Brain pericyte (primary cell): Measurements from ENCODE around the gene GNAO1.

Experiments
- DNase-seq: peaks from one replicate; pipeline ENCODE4 v3.0.0-alpha.2; 2012; ENCODE audit warnings: low read depth, low spot score

GNAO1 gene

DNA sequence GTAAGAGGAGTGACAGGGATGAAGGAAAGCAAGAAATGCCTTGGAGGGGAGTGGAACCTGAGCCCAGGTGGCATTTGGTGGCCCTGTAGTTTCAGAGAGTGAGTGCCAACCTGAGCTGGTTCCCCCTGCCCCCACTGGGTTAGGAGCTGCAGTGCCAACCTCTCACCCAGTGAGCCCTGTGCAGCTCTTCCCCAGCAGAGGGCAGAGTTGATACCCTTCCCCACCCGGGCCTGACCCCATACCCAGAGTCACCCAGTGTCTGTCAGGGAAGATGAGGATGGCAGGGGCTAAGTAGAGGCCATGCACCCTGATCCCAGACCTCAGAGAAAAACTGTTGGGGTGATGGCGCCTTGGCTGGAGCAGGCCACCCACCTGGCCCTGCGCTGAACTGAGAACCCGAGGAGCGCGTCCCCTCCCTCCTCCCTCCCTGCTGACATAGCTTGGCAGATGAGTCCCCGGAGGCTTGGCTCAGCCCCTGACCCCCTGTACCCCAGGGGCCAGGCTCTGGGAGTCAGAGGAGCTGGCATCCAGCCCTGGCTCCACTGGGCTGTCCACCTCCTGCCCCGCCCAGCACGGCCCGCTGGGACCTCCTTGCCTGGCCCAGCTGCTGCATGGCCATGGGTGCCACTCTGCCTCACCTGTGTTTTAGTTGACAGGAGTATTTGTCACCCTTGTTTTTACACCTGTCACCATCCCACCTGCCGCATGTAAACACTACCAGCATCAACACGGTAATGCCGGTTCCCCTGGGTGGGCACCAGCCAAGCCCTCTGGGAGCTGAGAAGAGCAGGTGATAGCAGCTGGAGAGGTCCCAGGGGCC lies 120.1 kb downstream of the GNAO1 start:
- no peak for DNase-seq

DNA sequence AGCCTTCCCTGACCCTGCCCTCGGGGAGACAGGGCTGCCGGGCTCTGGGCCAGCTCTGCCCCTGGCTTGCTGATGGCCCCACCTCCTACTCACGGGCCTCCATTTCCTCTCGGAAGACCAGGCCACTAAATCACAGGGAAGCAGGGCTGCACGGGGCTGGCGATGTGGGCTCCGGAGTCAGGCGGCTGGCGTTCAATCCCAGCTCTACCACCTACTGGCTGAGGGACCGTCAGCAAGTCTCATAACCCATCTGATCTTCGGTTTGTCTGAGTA lies 120.7 kb downstream of the GNAO1 start:
- no peak for DNase-seq

DNA sequence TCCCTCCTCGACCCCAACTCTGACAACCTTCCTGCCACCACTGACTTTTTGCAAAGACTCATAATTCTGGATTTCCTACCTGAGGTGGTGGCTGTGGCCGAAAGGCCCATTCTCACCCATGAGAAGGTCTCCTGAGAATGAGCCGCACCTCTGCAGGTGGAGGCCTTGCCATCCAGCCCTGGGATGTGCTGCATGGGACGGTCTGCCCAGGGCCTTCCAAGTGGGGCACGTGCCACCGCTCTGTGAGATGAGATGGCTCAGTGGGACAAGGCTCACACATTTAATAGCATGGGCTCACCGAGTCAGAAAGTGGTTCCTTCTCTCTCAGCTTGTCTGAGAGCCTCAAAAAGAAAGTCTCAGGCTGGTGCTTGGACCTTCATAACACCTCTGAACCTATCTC lies 121.3 kb downstream of the GNAO1 start:
- no peak for DNase-seq

DNA sequence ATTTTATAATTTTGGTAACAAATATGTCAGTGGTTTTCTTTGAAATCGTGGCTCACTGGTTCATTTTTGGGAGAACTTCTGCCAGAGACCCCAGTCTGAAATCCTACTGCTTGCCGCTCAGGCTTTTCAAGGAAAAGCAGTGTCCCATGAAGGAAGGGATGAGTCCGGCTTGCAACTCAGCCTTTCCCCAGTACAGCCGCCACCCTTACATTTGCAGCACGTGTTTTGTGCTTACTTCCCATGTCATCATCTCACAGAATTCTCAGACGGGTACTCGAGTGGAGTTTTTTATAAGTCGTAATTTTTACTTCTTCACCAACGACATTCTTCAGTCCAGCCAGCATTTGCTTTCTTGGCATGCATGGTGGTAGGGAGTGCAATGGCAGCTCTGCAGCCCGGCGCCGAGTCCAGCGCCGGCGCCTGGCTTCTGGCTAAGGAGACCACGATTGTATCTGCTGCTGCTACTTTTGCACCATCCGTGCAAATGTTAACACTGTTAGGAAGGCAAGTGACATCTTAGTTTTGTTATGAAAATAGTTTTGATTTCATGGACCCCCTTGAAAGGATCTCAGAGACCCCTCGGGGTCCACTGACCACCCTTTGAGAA lies 123.1 kb downstream of the GNAO1 start:
- DNase-seq, result no peak

DNA sequence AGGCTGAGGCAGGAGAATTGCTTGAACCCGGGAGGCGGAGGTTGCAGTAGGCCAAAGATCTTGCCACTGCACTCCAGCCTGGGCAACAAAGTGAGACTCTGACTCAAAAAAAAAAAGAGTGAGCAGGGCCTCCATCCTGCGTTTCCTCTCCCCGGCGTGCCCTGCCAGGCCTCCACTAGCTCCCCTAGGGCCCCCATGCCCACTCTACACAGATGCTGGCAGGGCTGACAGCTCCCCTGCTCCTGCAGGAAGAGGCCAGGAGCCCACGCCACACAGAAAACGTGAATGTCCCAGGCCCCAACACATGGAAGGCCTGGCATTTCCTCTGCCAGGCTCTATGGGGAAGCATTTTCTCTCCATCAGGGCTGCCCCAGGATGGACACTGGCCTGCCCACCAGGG lies 124.7 kb downstream of the GNAO1 start:
- DNase-seq, result no peak

DNA sequence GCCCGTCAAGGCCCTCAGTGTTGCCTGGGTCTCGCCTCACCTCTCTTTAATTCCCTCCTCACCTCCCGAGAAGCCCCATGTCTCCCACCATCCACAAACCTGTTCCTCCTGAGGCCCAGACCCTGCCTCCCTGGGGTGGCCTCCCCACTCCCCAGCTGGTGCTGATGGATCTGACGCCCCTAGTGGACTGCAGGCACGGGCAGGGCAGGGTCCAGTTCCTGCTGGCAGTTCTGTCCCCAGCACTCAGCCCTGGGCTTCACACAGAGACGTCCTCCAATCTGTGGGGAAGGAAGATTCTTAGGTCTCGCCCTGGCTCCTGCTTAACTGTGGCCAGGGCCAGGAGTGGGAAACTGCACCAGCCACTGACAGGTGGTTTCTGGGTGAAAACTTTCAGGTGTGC lies 125.3 kb downstream of the GNAO1 start:
- no peak for DNase-seq

DNA sequence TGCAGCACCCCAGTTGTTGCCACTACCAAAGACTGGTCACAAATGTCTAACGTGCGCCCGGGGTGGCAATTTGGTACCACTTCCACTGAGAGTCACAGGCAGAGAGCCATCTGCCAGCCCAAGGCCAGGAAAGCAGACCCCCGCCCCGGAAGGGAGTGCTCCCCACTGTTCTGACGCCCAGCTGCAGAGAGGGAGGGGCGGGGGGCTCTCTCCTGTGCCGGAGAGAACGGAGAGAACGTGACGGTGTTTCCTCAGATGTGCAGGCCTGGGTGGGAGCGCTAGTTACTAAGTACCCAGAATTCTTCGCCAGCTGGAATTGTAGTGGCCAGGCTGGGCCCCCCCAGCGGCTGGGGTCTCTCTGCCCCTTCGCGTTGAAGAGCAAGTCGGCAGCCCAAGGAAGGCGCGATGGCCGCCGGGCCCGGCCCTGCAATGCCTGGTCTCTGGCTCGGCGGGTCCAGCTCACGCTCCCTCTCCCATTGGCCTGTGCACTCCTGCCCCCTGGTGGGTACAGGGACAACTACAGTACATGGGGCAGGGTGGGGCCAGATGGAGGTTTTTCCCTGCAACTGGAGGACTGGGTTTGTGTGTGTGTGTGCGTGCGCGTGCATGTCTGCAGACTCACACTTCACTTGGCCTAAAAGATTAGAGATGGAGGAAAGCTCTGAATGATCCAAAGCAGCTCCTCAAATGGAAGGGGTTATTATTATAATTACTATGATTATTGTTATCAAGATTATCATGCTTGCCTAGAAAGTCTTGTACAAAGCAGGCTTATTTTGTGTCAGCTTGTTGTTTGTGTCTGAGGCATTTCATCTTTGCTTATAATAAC lies 126.9 kb downstream of the GNAO1 start:
- DNase-seq, result peak; percentile 18

DNA sequence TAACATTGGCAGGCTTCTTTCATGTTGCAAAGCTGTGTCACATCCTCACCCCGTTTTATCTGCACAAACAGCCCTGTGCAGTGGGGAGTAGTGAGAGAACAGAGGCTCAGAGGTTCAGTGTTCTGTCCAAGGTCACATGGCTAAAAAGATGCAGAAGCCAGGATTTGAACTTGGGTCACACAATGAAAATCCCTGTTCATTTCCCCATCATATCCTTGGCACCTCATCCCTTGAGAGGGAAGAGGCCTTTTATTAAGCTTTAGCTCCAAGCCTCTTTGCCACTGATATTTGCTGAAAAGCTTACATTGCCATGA lies 127.5 kb downstream of the GNAO1 start:
- DNase-seq, result no peak

DNA sequence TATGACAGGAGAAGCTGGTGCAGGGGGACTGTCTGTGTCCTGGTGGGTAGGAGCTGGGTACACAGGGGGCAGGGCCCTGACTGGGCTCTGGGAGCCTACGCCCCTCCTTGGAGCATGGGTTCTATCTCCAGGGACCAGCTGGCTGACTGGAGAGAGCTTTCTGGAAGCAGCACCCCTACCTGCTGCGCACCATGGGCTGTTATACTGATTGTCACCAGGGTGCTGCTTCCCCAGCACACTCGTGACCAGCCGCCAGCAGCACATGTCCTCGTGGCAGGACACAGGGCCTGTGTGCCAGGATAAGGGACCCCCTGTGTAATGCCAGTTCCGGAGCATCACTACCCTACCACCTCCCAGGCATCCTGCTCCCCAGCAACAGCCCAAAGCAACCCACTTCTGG lies 128.1 kb downstream of the GNAO1 start:
- no peak for DNase-seq

DNA sequence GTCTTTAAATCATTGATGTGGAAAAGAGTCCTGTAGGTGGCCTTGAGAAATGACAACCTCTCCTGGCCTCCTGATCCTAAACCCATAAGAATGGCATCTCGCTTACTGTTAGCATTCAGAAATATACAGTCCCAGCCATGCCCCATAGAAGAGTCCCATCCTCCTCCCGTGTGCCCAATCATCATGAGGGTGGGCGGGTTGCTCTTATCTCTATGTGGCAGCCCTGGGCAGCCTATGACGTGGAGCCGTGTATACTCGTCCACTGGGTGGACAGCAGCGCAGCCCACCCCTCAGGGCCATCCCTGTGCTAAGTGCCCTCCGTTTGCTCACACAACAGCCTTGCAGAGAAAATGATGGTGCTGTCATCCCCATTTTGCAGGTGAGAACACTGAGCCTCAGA lies 128.8 kb downstream of the GNAO1 start:
- no peak for DNase-seq

DNA sequence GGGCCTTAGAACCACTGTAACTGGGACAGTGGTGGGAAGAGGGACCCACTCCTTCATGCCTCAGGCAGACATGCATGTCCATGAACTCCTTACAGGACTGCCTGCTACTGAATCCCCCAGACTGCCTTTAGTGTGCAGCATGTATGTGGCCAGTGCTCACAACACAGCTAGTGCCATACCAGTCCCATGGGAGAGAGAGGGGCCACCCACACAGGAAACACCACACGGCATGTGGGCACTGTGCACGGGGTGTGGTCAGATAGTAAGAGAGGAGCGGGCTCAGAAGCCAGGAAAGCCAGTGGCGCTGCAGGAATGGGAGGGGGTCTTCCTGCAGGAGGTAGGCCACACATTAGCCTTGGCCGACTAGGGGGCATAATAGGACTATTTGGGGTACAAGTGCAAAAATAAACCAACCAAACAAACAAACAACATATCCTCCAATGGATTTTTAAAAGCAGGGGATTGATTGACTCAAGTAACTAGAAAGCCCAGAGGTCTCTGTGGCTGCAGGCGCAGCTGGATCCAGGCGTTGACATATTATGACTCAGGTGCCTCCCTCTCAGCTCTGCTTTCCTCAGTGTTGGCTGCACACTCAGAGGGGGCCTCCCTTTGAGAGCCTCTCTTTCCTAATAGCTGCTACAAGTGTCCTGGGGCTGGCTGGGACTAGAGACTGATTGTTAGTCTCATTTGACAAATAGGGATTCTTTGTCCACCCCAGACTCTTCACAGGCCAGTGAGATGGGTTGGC lies 129.7 kb downstream of the GNAO1 start:
- DNase-seq, result no peak

DNA sequence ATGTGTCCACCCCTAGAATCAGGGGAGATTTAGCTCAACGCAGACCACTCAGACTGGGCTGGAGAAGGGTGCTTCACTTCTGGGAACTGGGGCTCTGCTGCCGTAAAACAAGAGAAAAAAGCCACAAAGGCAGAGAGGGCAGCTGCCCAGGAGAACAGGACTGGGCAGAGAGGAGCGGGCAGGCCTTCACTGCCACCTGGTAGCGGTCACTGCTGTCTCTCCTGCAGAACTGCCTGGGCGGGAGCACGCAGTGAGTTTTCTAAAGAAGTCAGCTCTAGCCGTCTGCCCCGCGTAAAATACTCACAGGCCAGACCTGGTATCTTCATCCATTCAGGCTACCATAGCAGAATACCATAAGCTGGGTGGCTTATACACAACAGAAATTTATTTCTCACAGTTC lies 130.3 kb downstream of the GNAO1 start:
- DNase-seq, result no peak

DNA sequence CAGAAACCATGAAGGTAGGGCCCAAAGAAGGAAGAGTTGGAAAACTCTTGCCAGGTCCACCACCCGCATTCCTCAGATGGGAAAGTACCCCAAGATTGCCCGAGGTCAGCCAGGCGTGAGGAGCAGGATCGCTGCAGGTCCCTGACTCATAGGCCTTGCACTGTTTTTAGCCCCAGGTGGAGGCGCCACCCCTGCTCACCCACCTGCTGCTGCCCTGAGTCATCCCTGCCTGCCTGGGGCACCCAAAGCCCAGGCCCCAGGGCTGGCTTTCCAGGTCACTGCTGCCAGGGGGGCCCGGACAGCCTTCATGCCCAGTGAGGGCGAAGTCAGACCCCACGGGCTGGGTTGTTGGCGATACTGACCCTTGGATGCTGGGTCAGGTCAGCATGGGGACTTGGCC lies 133.1 kb downstream of the GNAO1 start:
- no peak for DNase-seq

DNA sequence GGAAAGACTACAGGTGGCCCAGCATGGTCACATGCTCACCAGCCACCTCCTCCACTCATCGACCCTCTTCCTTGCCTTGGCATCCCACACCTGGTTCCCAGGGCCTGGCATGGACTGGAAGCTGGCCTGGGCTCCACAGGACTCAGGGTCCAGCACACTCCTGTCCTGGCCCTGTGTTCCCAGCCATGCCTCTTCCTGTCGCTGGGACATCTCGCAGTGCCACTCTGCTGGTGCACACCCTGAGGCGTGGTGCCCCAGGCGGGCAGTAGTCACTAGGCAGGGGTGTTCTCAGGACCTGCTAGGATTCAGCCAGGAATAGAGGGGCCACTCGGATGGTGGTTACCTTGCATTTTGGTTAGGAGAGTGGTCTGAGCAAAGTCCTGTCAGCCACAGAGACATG lies 134.7 kb downstream of the GNAO1 start:
- DNase-seq, result no peak

DNA sequence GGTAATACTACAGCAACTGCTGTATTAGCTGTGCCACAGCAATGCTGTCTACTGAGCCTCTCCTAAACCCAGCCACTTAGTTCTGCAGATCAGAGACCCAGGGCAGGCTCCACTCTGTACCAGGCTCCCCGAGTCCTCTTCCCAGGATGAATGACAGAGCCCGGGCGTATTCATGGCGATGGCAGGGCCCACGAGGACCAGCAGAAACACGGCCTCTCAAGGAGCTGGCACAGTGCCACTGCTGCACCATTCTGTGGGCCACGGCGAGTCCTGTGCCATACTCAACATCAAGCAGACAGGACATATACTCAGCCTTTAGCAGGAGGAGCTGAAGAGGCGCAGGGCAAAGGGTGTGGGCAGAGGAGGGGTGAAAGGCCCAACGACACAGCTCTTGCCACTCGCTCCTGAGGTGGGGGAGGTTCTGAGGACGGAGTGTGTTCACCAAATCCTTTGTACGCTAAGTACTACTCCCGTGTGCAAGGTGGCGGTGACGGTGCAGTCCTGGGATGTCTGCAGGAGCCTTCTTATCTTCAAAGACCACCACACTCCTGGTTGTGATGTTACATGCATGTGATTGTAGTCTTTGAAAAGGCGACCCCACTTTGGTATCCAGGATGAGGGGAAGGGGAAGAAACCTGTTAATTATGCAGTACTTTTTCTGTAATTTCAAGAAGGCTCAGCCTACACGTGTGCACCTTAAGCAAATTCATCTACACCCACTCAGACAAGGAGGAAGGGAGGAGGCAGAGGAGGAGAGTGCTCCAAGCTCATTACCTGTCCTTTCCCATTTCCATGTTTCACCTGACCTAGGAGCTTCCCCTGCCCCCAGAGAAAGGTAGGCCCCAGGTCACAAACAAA lies 136.0 kb downstream of the GNAO1 start:
- DNase-seq, result no peak

DNA sequence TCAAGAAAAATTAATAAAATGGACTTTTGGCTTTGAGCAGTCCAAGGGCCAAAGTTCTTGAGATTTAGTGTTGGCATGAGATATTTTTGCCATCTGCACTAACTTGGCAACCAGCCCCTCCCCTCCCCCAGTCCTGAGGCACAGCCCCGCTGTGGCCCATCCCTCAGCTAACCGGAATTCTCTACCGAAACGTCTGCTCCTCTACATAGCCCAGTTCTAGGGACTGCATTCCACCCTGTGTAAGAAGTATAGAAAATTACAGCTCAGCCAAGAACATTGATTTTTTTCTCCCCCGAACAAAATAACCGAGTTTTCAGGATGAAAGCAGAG lies 136.6 kb downstream of the GNAO1 start:
- DNase-seq, result no peak

DNA sequence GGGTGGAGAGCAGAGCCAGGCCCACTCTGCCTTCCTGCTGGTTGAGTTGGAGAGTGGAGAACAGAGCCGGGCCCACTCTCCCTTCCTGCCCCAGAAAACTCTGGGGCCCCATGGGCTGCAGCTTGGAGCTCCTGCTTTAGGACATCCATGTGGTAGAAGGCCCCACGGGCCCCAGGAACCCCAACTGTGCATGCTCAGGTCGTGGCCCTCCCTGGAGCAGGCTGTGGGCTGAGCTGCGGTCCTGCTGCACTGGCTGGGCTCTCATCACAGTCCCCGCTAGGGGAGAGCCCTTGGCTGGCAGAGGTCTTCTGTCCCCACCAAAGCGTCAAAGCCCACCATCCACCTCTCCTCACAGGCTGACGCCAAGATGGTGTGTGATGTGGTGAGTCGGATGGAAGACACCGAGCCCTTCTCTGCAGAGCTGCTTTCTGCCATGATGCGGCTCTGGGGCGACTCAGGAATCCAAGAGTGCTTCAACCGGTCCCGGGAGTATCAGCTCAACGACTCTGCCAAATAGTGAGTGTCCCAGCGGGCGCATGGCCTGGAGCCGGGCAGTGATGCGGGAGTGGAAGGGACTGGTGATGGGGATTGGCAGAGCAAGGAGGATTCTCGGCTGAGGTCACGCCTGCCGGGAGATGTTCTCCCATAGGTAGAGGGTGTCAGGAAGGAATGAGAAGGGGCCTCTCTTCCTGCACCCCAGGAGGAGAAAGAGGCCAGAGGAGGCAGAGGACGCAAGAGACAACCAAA lies 137.2 kb downstream of the GNAO1 start:
- DNase-seq, result no peak

DNA sequence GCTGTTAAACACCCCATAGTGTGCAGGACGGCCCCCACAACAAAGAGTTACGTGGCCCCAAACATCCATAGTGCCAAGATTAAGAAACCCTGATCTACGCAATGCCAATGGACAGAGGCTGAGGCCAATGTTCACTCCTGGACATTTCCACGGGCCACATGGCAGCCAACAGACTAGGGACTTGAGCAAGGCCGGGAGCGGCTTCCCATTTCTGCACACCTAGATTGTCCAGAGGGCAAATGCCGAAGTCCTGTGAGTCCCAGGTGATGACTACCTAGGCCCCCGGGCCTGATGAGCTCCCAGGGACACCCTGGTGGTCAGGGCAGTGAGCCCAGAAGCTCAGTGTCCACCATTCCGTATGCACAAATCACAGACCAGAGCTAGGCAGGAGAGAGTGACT lies 138.6 kb downstream of the GNAO1 start:
- no peak for DNase-seq

DNA sequence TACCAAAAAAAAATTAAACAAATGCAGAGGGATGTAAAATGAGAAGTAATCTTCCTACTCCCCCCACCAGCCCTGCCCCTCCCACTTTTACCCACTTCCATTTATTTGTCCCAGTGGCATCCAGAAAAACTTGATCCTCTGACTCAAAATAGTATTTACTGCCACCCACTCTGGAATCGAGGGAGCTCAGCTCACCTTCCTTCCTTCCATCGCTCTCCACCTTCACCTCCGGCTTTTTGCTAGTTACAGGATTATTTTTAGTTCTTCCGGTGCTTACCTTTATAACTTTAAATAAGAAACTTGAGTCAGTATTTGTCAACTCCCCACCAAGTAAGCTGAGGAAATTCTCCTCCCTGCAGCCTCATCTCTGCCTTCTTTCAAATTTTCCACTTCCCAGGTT lies 139.2 kb downstream of the GNAO1 start:
- DNase-seq, result no peak

DNA sequence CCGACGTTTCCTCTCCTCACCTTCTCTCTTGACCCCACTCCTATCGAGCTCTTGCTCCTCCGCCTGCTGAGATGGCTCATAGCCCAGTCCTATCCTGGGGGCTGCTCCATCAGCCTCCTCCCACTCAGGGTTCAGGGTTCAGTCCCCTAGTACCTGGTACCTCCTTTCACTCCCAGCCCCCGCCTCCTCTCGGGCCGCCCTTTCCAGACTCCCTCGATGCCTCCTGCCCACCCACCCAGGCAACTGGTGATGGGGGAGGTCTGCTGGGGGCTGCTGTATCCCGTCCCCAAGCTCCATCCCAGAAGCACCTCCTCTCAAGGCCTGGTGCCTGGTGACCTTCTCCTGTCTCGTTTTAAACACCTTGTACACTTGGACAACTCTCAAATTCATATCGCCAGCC lies 140.1 kb downstream of the GNAO1 start:
- DNase-seq, result no peak

DNA sequence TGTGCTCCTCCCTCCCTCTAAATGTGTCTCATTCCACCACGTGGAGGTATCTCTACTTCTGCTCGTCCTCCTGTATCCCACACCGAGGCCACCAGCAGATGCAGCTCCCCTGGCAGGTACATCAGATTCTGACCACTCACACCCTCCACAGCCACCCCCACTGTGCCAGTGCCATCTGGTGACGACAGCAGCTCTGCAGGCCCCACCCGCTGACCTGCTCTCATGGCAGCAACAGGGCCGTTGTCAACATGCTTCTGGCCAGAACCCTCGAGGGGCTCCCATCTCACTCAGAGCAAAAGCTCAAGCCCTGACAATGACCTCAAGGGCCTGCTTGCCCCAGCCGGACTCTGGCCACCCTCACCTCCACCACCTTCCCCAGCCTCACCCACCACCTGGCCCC lies 140.6 kb downstream of the GNAO1 start:
- DNase-seq, result no peak
